ENCODE data around the gene GMPS. TPM values are rescaled to one million over a fixed set of nuclear protein-coding genes. Genes with fewer than 3 reads are reported as not detected.

The GMPS gene
- polyA plus RNA-seq, 1 of the 3 experiments (the other 2 are of a cell fraction) = 13.4 TPM

DNA sequence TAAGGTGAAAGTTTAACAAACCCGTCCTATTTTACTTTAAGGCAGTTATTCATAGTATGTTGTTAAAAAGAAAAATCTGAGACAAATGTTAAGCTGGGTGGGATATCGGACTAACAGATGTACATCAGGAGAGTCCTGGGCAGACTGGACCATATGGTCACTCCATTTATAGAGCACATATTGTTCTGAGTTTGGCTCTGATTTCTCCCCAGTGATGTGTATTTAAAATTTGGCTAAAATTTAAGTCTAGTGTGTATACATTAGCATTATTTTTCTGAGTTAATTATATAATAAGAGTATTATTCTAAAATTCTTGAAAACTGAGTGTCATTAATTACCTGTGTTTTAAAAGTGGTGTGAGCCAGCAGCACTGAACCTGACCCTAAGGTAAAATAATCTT lies 6.1 kb downstream of the GMPS start:
- peaks cover 8% of the 10 kb centered on the region in 2 experiments; a peak in 3 of 4 replicates for H3K4me1 ChIP-seq (ENCODE audit: control insufficient read depth in 1 of 2, insufficient read depth in 2 of 2, low read depth in 1 of 2, low read length in 1 of 2)
- no peaks in the 10 kb centered on the region for H3K9me2 ChIP-seq
- H3K27me3 ChIP-seq (ENCODE audit: insufficient read depth) = no peaks in the 10 kb centered on the region
- DNase-seq = no peak
- H2AFZ ChIP-seq (ENCODE audit: low read depth) = no peak overlapping the region
- CTCF ChIA-PET = no interaction called here
- POLR2A ChIA-PET = no interaction called here
- no peaks in the 10 kb centered on the region for H3K9me3 ChIP-seq
- H3K4me2 ChIP-seq = no peak overlapping the region
- H3K79me2 ChIP-seq (ENCODE audit: insufficient read depth) = peaks cover 100% of the 10 kb centered on the region
- H4K20me1 ChIP-seq (ENCODE audit: insufficient read depth) = peaks cover 82% of the 10 kb centered on the region
- TF ChIP-seq TAF1 (IDR thresholded peaks at IDR 0.05; ENCODE audit: borderline replicate concordance, low read depth, low read length) (no peak), POLR2AphosphoS5 (IDR thresholded peaks at IDR 0.05; ENCODE audit: low read depth, low read length) (no peak), FOXJ3 (CRISPR knock-in tag; IDR thresholded peaks at IDR 0.05) (no peak), RCOR1 (IDR thresholded peaks at IDR 0.05; ENCODE audit: low read length) (no peak), SIN3A (IDR thresholded peaks at IDR 0.05; ENCODE audit: borderline replicate concordance, low read depth, low read length) (no peak), YY1 (IDR thresholded peaks at IDR 0.05; ENCODE audit: low read depth) (no peak), RFX5 (IDR thresholded peaks at IDR 0.05; ENCODE audit: low read length) (no peak), GATA2 (CRISPR knock-in tag; IDR thresholded peaks at IDR 0.05) (no peak), RAD21 (IDR thresholded peaks at IDR 0.05; ENCODE audit: low read length) (no peak), TCF12 (IDR thresholded peaks at IDR 0.05) (no peak), PBX3 (IDR thresholded peaks at IDR 0.05) (no peak), CTCF (IDR thresholded peaks at IDR 0.05) (no peak), RXRA (IDR thresholded peaks at IDR 0.05; ENCODE audit: borderline replicate concordance, low read depth) (no peak), MEF2A (IDR thresholded peaks at IDR 0.05; ENCODE audit: borderline replicate concordance, low read depth) (no peak), EZH2phosphoT487 (IDR thresholded peaks at IDR 0.05; ENCODE audit: borderline replicate concordance, low read depth) (no peak), ZBTB33 (IDR thresholded peaks at IDR 0.05; ENCODE audit: borderline replicate concordance, low read depth) (no peak), REST (IDR thresholded peaks at IDR 0.05; ENCODE audit: low read depth, low read length) (no peak)
- TF ChIP-seq, protein P1, sequence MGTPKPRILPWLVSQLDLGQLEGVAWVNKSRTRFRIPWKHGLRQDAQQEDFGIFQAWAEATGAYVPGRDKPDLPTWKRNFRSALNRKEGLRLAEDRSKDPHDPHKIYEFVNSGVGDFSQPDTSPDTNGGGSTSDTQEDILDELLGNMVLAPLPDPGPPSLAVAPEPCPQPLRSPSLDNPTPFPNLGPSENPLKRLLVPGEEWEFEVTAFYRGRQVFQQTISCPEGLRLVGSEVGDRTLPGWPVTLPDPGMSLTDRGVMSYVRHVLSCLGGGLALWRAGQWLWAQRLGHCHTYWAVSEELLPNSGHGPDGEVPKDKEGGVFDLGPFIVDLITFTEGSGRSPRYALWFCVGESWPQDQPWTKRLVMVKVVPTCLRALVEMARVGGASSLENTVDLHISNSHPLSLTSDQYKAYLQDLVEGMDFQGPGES (IDR thresholded peaks at IDR 0.05; ENCODE audit: low read depth, low read length) = no peak
- H3K4me3 ChIP-seq (ENCODE audit: low read depth in 2 of 2, low read length in 1 of 2) = no peak overlapping the region
- H3F3A ChIP-seq (replicated peaks; ENCODE audit: insufficient read depth) = no peaks in the 10 kb centered on the region
- no peak overlapping the region for H3K27ac ChIP-seq (ENCODE audit: low read depth in 2 of 2, low read length in 1 of 2)
- H3K36me3 ChIP-seq (replicated peaks in 1 of 2; ENCODE audit: control insufficient read depth in 1 of 2, insufficient read depth in 2 of 2, low read length in 1 of 2) = no peaks in the 10 kb centered on the region
- WGBS (ENCODE audit: low lambda C conversion rate) = 96% methylated on average over 2 of the region's 2 CpGs
- H3K9ac ChIP-seq = no peak overlapping the region

Measured in SK-N-SH (cell line).